Measurements from ENCODE around the gene MBNL2.

DNA sequence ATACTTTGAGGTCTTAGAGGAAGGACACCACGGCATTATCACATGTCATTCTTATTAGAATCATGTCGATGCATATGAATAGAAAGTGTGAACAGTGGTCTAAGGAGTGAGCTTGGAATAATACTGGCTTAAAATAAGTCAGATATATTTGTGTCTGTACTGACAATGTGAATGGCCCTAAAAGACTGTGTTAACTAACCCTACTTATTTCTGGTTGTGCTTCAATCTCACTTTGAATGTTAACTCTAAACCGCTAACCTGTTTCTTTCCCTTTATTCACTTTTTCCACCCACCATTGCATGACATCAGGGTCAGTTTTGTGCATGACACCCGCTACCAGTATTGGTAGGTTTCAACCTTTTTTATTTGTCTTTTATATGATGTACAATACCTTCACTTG lies 142.7 kb downstream of the MBNL2 start:
- TF ChIP-seq, protein P1, sequence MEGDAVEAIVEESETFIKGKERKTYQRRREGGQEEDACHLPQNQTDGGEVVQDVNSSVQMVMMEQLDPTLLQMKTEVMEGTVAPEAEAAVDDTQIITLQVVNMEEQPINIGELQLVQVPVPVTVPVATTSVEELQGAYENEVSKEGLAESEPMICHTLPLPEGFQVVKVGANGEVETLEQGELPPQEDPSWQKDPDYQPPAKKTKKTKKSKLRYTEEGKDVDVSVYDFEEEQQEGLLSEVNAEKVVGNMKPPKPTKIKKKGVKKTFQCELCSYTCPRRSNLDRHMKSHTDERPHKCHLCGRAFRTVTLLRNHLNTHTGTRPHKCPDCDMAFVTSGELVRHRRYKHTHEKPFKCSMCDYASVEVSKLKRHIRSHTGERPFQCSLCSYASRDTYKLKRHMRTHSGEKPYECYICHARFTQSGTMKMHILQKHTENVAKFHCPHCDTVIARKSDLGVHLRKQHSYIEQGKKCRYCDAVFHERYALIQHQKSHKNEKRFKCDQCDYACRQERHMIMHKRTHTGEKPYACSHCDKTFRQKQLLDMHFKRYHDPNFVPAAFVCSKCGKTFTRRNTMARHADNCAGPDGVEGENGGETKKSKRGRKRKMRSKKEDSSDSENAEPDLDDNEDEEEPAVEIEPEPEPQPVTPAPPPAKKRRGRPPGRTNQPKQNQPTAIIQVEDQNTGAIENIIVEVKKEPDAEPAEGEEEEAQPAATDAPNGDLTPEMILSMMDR (IDR thresholded peaks at IDR 0.05; ENCODE audit: low read depth, low read length, poor library complexity, severe bottlenecking): no peak
- no peak for TF ChIP-seq EZH2phosphoT487 (IDR thresholded peaks at IDR 0.05; ENCODE audit: borderline replicate concordance, low read length)

Measured in DOHH2 (cell line).